ENCODE results near the gene LYST. TPM values are rescaled to one million over a fixed set of nuclear protein-coding genes. Genes with fewer than 3 reads are reported as not detected.

Gene LYST
- polyA plus RNA-seq, 1 of the 3 experiments (the other 2 are of a cell fraction), result 3.9 TPM

- Histone ChIP-seq H3K79me2 (ENCODE audit: insufficient read depth) (no peaks in the 10 kb centered on the region), H3F3A (replicated peaks; ENCODE audit: insufficient read depth) (no peaks in the 10 kb centered on the region), H3K4me2 (no peak overlapping the region), H3K4me1 (ENCODE audit: control insufficient read depth in 1 of 2, insufficient read depth in 2 of 2, low read depth in 1 of 2, low read length in 1 of 2) (peaks cover 3% of the 10 kb centered on the region in 2 experiments; a peak in 1 of 4 replicates), H3K9me3 (no peaks in the 10 kb centered on the region), H3K27ac (ENCODE audit: low read depth in 2 of 2, low read length in 1 of 2) (no peak overlapping the region), H3K4me3 (ENCODE audit: low read depth in 2 of 2, low read length in 1 of 2) (no peak overlapping the region), H3K27me3 (ENCODE audit: insufficient read depth) (no peaks in the 10 kb centered on the region), H2AFZ (ENCODE audit: low read depth) (no peak overlapping the region), H3K9ac (no peak overlapping the region), H3K9me2 (no peaks in the 10 kb centered on the region), H3K36me3 (replicated peaks in 1 of 2; ENCODE audit: control insufficient read depth in 1 of 2, insufficient read depth in 2 of 2, low read length in 1 of 2) (peaks cover 0 to 4% of the 10 kb centered on the region in 2 experiments), H4K20me1 (ENCODE audit: insufficient read depth) (no peaks in the 10 kb centered on the region)
- TF ChIP-seq TCF12 (IDR thresholded peaks at IDR 0.05) (peak; percentile 78), GATA2 (CRISPR knock-in tag; IDR thresholded peaks at IDR 0.05) (peak; percentile 28; the same call in 1 of the 2 replicates), TEAD4 (IDR thresholded peaks at IDR 0.05; ENCODE audit: borderline replicate concordance, insufficient read depth) (no peak), RCOR1 (IDR thresholded peaks at IDR 0.05; ENCODE audit: low read length) (peak; percentile 32; the same call in 1 of the 2 replicates), FOSL2 (IDR thresholded peaks at IDR 0.05; ENCODE audit: borderline replicate concordance, low read depth) (no peak), NFIC (IDR thresholded peaks at IDR 0.05; ENCODE audit: borderline replicate concordance) (peak; percentile 31; the same call in 1 of the 2 replicates), ZBTB33 (IDR thresholded peaks at IDR 0.05; ENCODE audit: borderline replicate concordance, low read depth) (no peak)
- POLR2A ChIA-PET, result no interaction called here
- DNase-seq, result peak; percentile 54
- WGBS (ENCODE audit: low lambda C conversion rate), result 68% methylated on average over 1 of the region's 1 CpG
- CTCF ChIA-PET, result interaction anchor here (1.2 to 1.9 kb wide), 2 partner anchors 13 to 15 kb away, joined by 4 to 5 read pairs; no protein-coding TSS in a partner anchor
These were observed 46.6 kb downstream of the LYST start for GRCh38 chr1:235820061-235820460.

DNA sequence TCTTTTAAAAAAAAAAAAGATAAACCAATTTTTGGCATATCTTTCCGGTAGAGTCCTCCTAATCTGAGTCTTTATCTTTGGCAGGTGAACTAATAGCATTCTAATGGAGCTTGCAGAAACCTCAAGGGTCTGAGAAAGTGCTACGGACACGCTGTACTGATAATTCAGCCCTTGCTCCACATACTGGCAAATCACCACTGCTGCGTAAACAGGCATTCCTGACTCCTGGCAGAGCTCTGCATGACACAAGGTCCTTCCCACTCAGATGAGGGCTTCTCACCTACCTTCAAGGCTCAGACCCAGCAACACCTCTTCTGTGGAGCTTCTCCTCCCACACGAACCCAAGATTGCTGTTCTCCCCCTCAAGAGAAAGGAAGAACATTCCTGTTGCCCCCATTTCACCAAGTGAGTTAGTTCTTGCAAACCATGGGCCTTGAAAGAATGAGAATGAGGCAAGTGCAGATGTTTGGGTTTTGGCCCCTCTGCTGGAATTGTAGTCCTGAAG is 48.0 kb downstream of the LYST start:
- Histone ChIP-seq H3K27me3 (ENCODE audit: insufficient read depth) (no peaks in the 10 kb centered on the region), H3K9me3 (no peaks in the 10 kb centered on the region), H4K20me1 (ENCODE audit: insufficient read depth) (no peaks in the 10 kb centered on the region), H3K27ac (ENCODE audit: low read depth in 2 of 2, low read length in 1 of 2) (no peak overlapping the region), H3F3A (replicated peaks; ENCODE audit: insufficient read depth) (no peaks in the 10 kb centered on the region), H3K9me2 (no peaks in the 10 kb centered on the region), H3K36me3 (replicated peaks in 1 of 2; ENCODE audit: control insufficient read depth in 1 of 2, insufficient read depth in 2 of 2, low read length in 1 of 2) (no peaks in the 10 kb centered on the region), H3K79me2 (ENCODE audit: insufficient read depth) (no peaks in the 10 kb centered on the region), H2AFZ (ENCODE audit: low read depth) (no peak overlapping the region), H3K4me3 (ENCODE audit: low read depth in 2 of 2, low read length in 1 of 2) (no peak overlapping the region), H3K4me1 (ENCODE audit: control insufficient read depth in 1 of 2, insufficient read depth in 2 of 2, low read depth in 1 of 2, low read length in 1 of 2) (peaks cover 3% of the 10 kb centered on the region in 2 experiments; a peak in 1 of 4 replicates), H3K9ac (no peak overlapping the region), H3K4me2 (no peak overlapping the region)
- WGBS (ENCODE audit: low lambda C conversion rate), result 83% methylated on average over 5 of the region's 5 CpGs
- CTCF ChIA-PET, result interaction anchor here (1.9 kb wide), 1 partner anchor 17 kb away, joined by 5 read pairs; no protein-coding TSS in a partner anchor
- no peak for DNase-seq
- POLR2A ChIA-PET, result no interaction called here
- TF ChIP-seq FOSL2 (IDR thresholded peaks at IDR 0.05; ENCODE audit: borderline replicate concordance, low read depth), result no peak
- TF ChIP-seq EZH2phosphoT487 (IDR thresholded peaks at IDR 0.05; ENCODE audit: borderline replicate concordance, low read depth), result no peak
- TF ChIP-seq SMC3 (IDR thresholded peaks at IDR 0.05; ENCODE audit: low read depth, low read length), result no peak
- TF ChIP-seq SIN3A (IDR thresholded peaks at IDR 0.05; ENCODE audit: borderline replicate concordance, low read depth, low read length), result no peak
- no peak for TF ChIP-seq EP300 (IDR thresholded peaks at IDR 0.05; ENCODE audit: borderline replicate concordance in 1 of 2, low read depth in 1 of 2, low read length in 1 of 2)
- no peak for TF ChIP-seq FOXJ3 (CRISPR knock-in tag; IDR thresholded peaks at IDR 0.05)
- no peak for TF ChIP-seq CHD2 (IDR thresholded peaks at IDR 0.05; ENCODE audit: low read length, partially characterized antibody)
- no peak for TF ChIP-seq RAD21 (IDR thresholded peaks at IDR 0.05; ENCODE audit: low read length)
- no peak for TF ChIP-seq NRF1 (IDR thresholded peaks at IDR 0.05; ENCODE audit: low read depth, low read length)
- no peak for TF ChIP-seq RXRA (IDR thresholded peaks at IDR 0.05; ENCODE audit: borderline replicate concordance, low read depth)
- no peak for TF ChIP-seq FOXM1 (IDR thresholded peaks at IDR 0.05; ENCODE audit: low read depth)
- TF ChIP-seq, protein P1, sequence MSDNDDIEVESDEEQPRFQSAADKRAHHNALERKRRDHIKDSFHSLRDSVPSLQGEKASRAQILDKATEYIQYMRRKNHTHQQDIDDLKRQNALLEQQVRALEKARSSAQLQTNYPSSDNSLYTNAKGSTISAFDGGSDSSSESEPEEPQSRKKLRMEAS (IDR thresholded peaks at IDR 0.05; ENCODE audit: low read depth), result no peak
- TF ChIP-seq ELF1 (IDR thresholded peaks at IDR 0.05), result no peak
- TF ChIP-seq GABPA (IDR thresholded peaks at IDR 0.05; ENCODE audit: low read depth), result no peak
- TF ChIP-seq, protein P2, sequence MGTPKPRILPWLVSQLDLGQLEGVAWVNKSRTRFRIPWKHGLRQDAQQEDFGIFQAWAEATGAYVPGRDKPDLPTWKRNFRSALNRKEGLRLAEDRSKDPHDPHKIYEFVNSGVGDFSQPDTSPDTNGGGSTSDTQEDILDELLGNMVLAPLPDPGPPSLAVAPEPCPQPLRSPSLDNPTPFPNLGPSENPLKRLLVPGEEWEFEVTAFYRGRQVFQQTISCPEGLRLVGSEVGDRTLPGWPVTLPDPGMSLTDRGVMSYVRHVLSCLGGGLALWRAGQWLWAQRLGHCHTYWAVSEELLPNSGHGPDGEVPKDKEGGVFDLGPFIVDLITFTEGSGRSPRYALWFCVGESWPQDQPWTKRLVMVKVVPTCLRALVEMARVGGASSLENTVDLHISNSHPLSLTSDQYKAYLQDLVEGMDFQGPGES (IDR thresholded peaks at IDR 0.05; ENCODE audit: low read depth, low read length), result no peak
- no peak for TF ChIP-seq TCF12 (IDR thresholded peaks at IDR 0.05)
